ENCODE measurements around the gene CFAP65.

Gene CFAP65

DNA sequence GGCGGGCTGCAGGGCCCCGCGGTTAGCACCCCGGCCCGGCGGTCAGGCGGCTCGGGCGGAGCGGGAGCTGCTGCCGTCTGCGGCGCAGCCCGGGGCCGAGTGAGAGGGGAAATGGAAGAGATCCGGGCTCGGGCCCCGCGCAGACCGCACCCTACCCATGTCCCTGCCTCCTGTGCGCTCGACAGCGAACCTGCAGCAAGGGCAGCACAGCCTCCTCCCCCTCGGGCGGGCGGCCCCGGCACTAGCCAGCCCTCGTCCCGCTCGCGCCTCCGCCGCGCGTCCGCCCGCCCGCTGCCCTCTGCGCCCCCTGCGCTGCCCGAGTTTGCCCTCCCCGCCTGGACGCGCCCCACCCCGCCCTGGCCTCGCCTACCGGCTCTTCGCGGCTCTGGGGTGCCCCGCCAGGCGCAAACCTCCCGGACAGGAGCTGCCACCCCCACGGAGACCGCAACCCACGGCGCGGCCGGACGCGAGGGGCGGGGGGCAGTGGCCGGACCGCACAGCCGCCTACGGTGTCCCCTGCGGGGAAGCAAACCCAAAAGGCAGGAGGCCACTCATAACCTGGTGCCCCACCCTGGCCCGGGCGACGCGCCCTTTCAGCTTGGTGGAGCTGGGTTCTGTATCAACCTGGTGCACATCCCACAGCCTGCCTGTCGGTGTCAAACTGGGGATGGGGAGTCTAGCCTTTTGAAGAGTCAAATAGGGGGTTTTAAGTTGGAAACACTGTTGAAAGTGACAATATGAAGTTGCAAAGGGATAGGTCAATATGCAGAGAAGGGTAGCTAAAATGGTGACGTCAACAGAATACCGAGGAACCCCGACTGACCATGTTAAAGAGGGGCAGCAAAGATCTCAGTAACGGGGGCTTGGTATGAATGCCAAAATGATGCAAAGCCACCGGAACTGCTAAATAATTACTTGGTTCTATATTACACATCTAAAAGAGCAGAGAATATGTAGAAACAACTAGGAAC lies 19.8 kb upstream of the CFAP65 start, which contains the start of gene IHH:
Gene IHH (minus strand): TSS at position 101 of the 971 bp plus-strand sequence. CDS start 454 bp downstream, outside the sequence.
- DNase-seq (ENCODE audit: low read depth in 4 of 4, low spot score in 1 of 4) = no peak

DNA sequence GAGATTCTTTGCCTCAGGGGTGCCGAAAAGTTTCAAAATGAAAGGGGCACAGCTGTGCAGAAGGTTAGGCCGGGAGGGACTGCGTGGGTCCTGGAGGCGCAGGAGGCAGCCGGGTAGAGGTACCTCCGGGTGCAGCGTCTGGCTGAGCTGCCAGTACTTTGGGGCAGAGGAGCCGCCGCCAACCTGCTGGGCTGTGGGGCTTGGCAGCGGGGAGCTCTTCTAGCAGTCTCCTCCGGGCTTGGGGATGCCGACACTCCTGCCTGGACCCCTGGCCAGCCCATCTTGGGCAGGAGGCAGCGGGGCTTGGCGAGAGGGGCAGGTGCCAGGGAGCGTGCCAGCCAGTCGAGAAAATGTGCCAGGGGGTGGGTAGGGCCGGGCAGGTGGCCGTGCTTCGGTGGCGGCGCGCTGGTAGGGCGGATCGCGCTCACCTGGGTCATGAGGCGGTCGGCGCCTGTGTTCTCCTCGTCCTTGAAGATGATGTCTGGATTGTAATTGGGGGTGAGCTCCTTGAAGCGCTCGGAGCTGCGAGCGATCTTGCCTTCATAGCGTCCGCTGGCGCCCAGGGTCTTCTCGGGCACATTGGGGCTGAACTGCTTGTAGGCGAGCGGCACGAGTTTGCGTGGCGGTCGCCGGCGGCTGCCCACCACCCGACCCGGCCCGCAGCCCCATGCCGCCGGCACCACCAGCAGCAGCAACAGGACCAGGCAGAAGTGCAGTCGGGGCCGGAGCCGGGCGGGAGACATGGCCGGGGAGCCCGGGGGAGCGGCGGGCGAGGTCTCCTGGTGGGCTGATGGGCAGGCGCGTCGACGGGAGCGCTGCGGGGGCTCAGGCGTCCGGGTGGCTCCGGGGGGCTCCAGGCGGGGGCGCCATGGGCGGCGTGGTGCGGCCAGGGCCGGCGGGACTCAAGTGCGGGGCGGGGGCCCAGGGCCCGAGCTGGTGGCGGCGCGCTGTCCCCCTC lies 18.7 kb upstream of the CFAP65 start:
- no peak for DNase-seq (ENCODE audit: low read depth in 4 of 4, low spot score in 1 of 4)

DNA sequence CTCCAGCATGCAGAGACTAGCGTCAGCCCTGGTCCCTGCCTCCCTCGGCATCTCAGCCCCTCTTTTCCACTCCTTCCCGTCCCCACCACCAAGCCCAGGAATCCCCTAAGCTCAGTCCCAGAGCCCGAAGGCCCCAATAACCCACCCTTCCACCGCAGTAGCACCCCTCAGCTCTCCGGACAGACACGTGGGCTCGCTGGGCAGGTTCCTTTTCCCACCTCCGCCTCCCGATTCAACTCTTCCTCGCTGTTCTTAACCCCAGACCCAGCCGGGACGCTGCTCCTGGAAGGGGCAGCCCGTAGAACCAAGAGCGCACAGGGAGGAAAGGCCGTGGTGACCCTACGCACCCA lies 18.0 kb upstream of the CFAP65 start:
- no peak for DNase-seq (ENCODE audit: low read depth in 4 of 4, low spot score in 1 of 4)

DNA sequence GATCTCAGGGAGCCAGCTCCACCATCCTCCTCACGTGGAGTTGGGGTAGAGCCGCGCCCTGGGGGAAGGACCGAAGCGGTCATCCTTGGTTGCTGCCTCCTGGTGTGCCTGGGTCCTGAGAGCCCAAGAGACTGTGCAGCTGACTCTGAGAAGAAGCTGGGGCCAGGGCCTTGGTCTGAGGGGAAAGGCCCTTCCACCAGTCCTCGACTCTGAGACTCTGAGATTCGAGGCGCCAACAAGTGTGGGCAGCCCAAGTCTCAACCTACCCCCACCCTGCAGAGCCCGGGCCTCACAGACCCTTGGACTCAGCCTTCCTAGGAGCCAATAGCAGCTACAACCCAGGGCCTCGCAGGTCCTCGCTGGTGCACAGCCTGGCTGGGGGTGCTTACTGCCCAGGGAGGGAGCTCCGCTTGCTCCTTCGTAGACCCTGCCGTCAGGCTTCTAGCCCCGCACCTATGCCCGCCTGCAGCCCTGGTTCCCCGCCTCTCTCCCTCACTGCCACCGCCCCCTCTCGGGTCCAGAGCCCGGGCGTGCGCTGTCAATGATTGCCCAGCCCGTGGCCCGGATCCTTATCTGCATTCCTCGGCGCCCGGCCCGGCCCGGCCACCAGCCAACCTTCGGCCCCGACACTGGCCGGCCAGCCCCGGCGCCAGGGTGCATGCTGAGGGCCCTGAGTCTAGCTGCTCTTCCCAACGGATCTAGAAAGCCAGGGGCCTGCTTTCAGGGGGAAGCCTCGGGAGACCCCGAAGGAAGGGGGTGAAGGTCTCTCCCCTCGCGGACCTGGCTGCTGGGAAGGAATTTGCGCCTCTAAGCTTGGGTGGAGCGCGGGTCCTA lies 17.4 kb upstream of the CFAP65 start:
- no peak for DNase-seq (ENCODE audit: low read depth in 4 of 4, low spot score in 1 of 4)

DNA sequence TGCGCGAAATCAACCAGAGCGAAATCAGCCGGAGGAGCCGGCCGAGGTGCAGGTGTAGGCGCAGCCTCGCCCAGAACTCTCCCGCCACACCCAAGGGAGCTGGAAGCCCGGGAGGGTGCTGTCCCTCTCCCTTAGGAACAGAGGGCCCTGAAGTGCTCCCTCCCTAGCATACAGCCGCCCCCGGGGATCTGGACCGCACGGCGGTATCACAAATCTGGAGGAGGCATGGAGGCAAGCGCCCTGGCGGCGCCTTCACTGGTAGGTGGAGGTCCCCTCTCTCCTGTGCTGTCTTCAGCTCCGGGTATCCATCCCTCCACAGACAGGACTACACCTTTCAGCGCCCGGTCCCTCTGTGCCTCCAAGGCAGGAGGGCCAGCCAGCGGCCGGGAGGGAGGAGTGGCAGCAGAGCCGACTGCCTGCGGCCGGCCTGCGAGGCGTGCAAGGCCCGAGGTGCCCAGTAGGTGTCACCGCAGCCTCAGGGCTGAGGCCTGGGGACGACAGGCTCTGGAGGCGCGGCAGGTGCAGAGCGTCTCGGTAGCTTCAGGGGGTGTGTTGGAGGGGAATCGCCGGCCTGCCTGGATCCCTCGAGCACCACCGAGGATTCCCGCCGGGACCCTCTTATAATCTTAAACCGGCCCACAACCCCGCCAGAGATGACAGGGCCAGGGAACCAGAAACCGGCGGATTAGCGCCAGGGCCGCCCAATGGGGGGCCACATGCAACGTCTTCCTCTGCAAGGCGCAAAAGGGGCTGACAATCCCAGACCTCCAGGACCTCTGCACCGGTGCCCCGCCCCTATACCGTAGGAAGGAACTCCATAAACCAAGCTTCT lies 16.6 kb upstream of the CFAP65 start:
- peak; percentile 47 to 69 (median 60) for DNase-seq (ENCODE audit: low read depth in 4 of 4, low spot score in 1 of 4)

DNA sequence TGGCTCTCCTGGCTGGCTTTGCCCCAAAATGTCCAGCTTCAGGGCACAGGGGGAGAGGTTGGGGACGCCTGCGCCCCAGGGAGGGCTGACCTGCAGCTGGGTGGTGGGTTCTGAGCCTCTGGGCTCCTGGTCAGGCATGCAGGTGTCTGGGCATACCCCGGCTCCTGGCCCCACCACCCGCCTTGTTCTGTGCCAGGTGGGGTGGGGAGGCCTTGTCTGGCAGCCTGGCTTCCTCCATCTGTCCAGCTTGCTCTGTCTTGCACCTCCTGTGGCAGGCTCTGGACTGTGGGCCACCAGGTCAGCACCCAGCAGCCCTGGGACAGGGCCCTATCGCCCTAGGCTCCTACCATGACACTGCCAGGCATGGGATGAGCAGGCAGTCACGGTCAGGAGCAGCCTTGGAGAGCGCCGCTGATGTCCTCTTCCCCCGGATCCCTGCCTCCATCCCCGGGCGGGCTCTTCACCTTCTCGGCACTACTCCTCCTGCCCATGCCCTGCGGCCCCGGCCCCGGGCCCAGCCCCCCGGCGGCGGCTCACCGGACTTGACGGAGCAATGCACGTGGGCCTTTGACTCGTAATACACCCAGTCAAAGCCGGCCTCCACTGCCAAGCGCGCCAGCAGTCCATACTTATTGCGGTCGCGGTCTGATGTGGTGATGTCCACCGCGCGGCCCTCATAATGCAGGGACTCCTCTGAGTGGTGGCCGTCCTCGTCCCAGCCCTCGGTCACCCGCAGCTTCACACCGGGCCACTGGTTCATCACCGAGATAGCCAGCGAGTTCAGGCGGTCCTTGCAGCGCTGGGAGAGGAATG lies 15.8 kb upstream of the CFAP65 start:
- DNase-seq (ENCODE audit: low read depth in 4 of 4, low spot score in 1 of 4) = no peak

DNA sequence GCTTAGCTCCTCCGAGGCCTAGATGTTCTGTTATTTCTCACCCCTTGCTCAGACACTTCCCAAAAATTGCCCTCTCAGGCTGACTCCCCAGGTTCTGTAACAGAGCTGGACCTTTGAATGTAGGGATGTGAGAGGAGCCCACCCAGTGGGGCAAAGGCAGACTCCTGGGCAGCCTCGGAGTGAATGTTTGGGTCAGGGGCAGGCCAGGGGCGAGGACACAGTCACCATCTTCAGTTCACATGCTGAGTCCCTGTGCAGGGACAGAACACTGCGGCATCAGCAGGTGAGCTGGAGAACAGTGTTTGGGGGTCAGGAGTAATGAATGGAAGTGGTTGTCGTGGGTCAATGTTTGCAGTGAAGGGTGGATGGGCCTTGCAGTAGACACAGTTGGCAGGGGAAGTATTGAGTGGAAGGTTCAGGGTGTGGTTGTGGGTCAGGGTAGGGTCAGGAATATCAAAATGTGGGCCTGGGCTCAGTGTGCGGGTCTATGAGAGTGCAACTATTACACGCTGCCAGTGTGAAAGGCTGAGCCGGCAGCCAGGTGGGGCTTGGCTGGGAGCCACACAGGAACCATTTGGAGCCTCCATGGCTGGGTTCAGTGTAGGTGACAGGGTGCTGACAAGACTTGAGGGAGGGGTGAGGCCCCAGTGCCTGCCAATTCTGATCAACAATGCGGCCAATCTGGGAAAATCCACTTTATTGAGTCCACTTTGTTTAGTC lies 15.0 kb upstream of the CFAP65 start:
- no peak for DNase-seq (ENCODE audit: low read depth in 4 of 4, low spot score in 1 of 4)

DNA sequence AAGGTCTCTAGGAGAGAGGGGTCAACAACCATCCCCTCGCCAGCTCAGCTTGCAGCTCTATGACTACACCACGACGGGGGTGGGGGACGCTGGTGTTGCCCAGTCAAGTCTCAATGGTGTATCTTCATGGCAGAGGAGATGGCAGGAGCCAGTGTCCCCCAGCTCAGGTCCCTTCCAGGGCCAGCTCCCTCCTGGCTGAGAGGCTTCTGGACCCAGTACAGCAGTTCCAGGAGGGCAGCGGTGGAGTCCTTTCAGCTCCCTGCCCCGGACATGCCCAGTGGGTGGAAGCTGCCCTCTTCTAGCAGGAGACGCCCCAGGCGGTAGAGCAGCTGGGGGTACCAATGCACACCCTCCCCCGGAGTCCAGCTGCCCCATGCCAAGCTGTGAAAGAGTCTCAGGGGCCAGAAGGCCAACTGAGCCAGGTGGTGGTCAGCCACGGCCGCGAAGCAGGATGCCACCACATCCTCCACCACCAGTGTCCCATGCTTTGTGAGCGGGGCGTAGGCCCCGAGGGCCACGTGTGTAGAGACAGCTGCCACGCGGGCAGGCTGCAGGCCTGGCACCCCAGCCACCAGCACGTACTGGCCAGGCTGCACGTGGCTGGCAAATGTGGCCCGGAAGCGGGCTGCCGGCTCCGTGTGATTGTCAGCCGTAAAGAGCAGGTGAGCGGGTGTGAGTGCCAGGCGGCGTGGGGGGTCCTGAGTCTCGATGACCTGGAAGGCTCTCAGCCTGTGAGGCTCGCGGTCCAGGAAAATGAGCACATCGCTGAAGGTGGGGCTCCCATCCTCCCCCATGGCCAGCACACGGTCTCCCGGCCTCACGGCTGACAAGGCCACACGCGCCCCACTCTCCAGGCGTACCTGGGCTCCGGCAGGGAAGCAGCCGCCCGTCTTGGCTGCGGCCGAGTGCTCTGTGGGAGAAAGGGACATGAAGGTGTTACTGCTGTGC lies 13.9 kb upstream of the CFAP65 start:
- no peak for DNase-seq (ENCODE audit: low read depth in 4 of 4, low spot score in 1 of 4)

DNA sequence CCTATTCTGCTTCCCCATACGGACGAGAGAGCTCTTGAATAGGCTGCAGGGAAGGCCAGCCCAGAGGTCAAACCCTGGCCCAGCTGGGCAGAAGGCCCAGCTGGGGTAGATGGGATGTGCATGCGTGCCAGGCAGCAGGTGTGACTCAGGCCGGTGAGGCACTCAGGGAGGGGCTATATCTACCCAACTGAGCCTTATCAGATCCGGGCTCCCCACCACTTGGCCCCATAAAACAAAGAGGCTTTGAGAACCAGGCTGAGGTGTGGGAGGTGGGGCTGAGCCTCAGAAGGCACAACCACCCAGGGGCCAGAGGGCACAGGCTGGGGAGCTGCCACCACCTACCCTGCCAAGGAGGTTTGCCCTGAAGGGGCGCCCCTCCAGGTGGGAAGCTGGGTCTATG lies 8.0 kb upstream of the CFAP65 start:
- DNase-seq (ENCODE audit: low read depth in 4 of 4, low spot score in 1 of 4) = no peak

DNA sequence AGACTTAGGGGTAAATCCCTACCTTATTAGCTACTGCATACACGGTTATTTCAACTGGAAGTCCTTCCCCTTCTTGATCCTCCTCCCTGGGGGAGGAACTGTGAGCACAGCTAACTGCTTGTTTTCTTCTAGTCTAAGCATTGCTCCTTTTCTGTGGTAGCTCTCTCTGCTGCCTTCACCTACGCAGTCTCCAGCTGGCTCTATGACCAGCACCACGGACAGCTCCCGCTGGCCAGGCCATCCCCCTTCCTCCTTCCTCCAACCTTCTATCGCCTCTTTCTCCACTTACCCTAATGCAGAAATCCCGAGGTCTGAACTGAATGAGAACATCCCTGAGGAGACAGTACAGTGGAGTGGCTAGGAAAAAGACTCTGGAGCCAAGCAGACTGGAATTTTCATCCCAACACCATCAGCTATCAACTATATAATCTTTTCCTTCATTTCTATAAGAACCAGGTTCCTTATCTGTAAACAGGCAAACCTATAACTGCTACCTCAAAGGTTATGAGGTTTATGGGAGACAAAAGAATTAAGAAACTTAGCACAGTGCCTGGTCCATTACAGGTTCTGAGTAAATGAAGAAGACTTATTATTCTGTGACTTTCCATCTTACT lies 4.7 kb upstream of the CFAP65 start:
- DNase-seq (ENCODE audit: low read depth in 4 of 4, low spot score in 1 of 4) = no peak

DNA sequence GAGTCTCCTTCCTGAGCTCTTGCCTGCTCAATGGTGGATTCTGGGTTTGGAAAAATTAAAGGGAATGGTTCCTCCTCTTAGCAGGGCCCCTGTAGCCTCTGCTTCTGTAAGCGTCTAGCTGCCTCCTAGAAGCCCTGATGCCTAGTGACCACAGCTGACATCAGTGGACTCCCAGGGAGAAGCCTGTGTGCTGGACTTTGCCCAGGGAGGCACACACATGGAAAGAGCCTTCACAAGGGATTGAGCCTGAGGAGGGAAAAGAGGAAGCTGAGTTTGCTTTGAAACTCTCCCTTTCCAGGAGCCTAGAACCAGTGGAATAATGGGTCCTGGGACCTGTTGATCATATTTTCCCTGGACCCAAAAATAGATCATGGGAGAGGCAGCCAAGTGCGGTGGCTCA lies 1.4 kb upstream of the CFAP65 start:
- DNase-seq (ENCODE audit: low read depth in 4 of 4, low spot score in 1 of 4) = no peak

DNA sequence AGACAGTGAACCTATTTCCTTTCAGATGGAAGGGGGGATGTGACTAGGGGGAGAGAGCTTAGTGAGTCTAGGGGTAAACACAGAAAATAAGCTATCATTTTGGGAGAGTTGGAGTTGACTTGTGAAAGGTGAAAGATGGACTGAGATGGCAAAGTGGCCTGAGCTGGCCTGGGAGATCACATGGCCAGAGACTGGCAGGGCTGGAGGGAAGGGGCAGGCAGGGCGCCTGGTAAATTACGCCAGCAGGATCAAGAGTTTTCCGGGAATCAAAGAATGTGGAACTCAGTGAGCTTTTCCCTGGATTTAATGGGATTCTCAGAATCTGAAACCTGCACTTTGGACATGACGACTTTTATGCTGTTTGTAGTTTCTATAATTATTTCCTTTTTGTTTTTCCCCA lies 841 bp upstream of the CFAP65 start:
- no peak for DNase-seq (ENCODE audit: low read depth in 4 of 4, low spot score in 1 of 4)

DNA sequence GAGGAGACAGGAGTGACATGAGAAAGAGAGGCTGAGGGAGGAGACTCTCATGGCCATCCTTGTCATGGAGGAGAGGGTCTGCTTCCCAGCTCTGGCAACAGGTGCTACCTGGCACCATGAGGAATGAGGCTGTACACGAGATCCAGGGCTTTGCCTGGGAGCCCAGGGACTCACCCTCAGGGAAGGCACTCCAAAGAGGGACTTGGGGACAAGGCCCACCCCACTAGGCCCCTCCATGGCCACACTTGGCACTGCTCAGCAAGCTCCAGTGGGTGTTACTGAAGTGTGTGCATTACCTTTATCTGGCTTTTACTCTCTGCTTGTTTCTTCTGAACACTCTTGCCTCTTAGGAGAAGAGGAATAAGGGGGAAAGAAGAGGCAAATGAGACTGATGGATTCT lies 2.7 kb downstream of the CFAP65 start:
- no peak for DNase-seq (ENCODE audit: low read depth in 4 of 4, low spot score in 1 of 4)

DNA sequence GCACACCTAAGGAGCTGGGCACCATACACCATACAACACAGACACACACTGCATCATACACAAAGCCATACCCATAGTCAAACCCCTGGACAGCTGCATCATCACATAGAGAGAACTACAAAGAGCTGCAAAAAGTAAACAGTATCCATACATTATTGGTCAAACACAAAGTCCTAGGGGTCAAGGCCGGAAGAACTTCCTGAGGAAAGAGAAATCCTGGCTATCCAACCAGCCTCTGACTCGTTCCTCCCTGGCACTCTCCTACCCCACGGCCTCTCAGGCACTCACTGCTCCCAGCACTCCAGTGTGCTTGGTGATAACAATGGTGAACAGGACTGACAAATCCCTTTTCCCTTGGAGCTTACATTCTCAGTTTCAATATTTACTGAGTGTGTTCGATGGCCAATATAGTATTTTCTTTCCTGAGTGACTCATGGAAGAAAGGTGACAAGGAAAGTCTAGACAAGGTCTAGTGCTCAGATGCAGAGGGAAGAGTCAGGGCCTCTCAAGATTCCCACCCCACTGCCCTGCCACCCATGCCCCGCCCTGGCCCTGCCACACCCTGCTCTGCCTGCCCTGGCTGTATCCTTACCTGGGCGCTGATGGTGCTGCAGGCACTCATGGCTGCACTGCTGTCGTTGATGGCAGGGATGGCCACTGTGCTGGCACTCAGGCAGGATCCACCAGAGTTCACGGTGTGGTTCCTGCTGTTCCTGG lies 3.4 kb downstream of the CFAP65 start:
- no peak for DNase-seq (ENCODE audit: low read depth in 4 of 4, low spot score in 1 of 4)

DNA sequence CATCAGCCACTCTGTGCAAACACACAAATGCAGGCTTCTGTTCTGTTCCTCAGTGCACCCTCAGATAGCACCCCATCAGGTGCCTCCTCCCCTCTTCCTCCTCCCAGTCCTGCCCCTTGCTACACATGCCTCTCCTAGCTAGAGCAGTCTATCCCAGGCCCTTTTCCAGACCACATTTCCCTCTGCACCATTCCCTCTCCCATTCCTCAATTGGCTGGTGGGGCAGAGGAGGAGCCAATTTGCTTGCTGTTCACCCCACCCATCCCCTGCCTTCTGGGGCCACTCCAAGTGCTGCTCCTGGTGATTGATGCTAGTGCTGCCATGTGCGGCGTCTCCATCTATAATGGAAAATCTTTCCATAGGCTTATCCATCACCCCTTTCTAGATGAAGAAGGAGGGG lies 5.4 kb downstream of the CFAP65 start:
- no peak for DNase-seq (ENCODE audit: low read depth in 4 of 4, low spot score in 1 of 4)

DNA sequence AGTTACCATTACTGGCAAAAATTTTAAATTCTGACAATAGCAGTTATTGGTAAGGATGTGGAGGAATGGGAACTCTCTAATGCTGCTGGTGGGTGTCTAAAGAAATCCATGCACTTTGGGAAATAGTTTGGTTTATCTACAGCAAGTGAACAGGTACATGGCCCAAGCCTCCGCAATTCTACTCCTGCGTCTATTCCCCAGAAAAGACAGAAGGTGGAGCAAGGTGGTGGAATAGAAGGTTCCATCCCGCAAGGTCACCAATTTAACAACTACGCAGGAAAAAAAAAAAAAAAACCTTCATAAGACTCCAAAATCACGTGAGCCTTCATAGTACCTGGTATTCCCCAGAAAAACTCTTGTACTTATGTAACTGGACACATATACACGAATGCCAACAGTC lies 6.5 kb downstream of the CFAP65 start:
- DNase-seq (ENCODE audit: low read depth in 4 of 4, low spot score in 1 of 4) = no peak

All from stimulated activated CD4-positive, alpha-beta T cell treated with anti-CD3 and anti-CD28 coated beads, Interleukin-1b, Interleukin-23, amount 100 ng/mL, for 24 hours (primary cell).